ENCODE results near the gene GALNT6.

- TF ChIP-seq CTCF (IDR thresholded peaks at IDR 0.05) (no peak), POLR2AphosphoS5 (IDR thresholded peaks at IDR 0.05) (no peak), EP300 (IDR thresholded peaks at IDR 0.05) (no peak), POLR2A (IDR thresholded peaks at IDR 0.05) (no peak)
These were observed 20.5 kb downstream of the GALNT6 start for GRCh38 chr12:51370667-51371066.

All from stomach (tissue), 4 donors.